Duodenal mucosa (tissue), 2 donors: ENCODE measurements around the gene CLSTN1.
A peak's percentile ranks its signal among the peaks of the same experiment; 100 is the strongest.

Experiments used
- H3K27ac ChIP-seq: one replicate; pipeline ENCODE4 v1.7.0; 2013; ENCODE audit warnings: low read depth, low read length
- H3K27me3 ChIP-seq, 2 donors: one replicate each; pipeline ENCODE4 v1.7.0; 2013; ENCODE audit warnings: low read length in 2 of 2, control low read depth in 1 of 2; ENCODE audit not compliant: insufficient read depth in 2 of 2, control insufficient read depth in 1 of 2
- H3K36me3 ChIP-seq, 2 donors: one replicate each; pipeline ENCODE4 v1.7.0; 2013; ENCODE audit warnings: low read length in 2 of 2, control low read depth in 1 of 2; ENCODE audit not compliant: insufficient read depth in 2 of 2, control insufficient read depth in 1 of 2
- H3K4me1 ChIP-seq, 2 donors: one replicate each; pipeline ENCODE4 v1.7.0; 2013; ENCODE audit warnings: low read length in 2 of 2, control low read depth in 1 of 2; ENCODE audit not compliant: insufficient read depth in 2 of 2, control insufficient read depth in 1 of 2
- H3K4me3 ChIP-seq, 2 donors: one replicate each; pipeline ENCODE4 v1.7.0; 2013; ENCODE audit warnings: low read length in 2 of 2, low read depth in 1 of 2
- H3K9ac ChIP-seq, 2 donors: one replicate each; pipeline ENCODE4 v1.7.0; 2013; ENCODE audit warnings: low read length in 2 of 2, low read depth in 1 of 2
- H3K9me3 ChIP-seq, 2 donors: one replicate each; pipeline ENCODE4 v1.7.0; 2013; ENCODE audit warnings: low read length in 2 of 2, control low read depth in 1 of 2; ENCODE audit not compliant: control insufficient read depth in 1 of 2

The CLSTN1 gene

GRCh38 chr1:9842781-9843575 lies 19.2 kb upstream of the CLSTN1 start:
- H3K4me1 ChIP-seq, result peaks cover 23 to 26% of the 10 kb centered on the region in 2 donors
- no peak overlapping the region for H3K27ac ChIP-seq
- H3K9ac ChIP-seq, result peak overlapping the region in 1 of 2 donors; percentile 36
- H3K27me3 ChIP-seq, result no peaks in the 10 kb centered on the region
- no peak overlapping the region for H3K4me3 ChIP-seq
- no peaks in the 10 kb centered on the region for H3K36me3 ChIP-seq
- H3K9me3 ChIP-seq, result no peaks in the 10 kb centered on the region

GRCh38 chr1:9842073-9842711 lies 18.4 kb upstream of the CLSTN1 start:
- Histone ChIP-seq H3K9ac (no peak overlapping the region), H3K27ac (no peak overlapping the region)

GRCh38 chr1:9841460-9841859 lies 17.7 kb upstream of the CLSTN1 start:
- H3K9ac ChIP-seq, result no peak overlapping the region
- H3K9me3 ChIP-seq, result no peaks in the 10 kb centered on the region
- H3K27me3 ChIP-seq, result no peaks in the 10 kb centered on the region
- peaks cover 26 to 28% of the 10 kb centered on the region in 2 donors for H3K4me1 ChIP-seq
- no peak overlapping the region for H3K27ac ChIP-seq
- no peaks in the 10 kb centered on the region for H3K36me3 ChIP-seq
- H3K4me3 ChIP-seq, result no peak overlapping the region

More at GRCh38 chr1:9842073-9842711, 18.4 kb upstream of the CLSTN1 start:
- no peaks in the 10 kb centered on the region for H3K9me3 ChIP-seq
- H3K36me3 ChIP-seq, result no peaks in the 10 kb centered on the region
- no peak overlapping the region for H3K4me3 ChIP-seq
- no peaks in the 10 kb centered on the region for H3K27me3 ChIP-seq
- H3K4me1 ChIP-seq, result peaks cover 23 to 26% of the 10 kb centered on the region in 2 donors

DNA sequence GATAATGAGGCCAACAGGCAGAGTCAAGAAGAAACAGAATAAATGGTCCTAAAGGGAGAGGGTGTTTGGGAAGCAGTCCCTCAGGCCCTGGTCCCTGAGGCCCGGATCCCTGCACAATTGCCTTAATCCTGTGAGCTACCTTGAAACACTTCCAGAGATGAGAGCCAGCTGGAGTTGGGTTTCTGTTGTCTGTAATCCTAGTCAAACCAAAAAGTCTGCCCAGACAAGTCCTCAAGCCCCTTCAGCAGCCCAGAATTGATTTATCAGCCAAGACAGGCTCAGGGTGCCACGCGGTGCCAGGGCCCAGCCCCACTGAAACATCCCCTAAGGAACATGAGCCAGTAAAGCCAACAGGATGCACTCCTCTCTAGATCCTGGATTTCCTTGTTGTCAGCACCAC lies 16.4 kb upstream of the CLSTN1 start:
- H3K4me1 ChIP-seq, result peaks cover 32 to 35% of the 10 kb centered on the region in 2 donors
- no peaks in the 10 kb centered on the region for H3K9me3 ChIP-seq
- H3K4me3 ChIP-seq, result no peak overlapping the region
- H3K36me3 ChIP-seq, result no peaks in the 10 kb centered on the region
- no peaks in the 10 kb centered on the region for H3K27me3 ChIP-seq
- no peak overlapping the region for H3K27ac ChIP-seq
- H3K9ac ChIP-seq, result no peak overlapping the region

- Histone ChIP-seq H3K27ac (no peak overlapping the region), H3K9ac (no peak overlapping the region), H3K9me3 (no peaks in the 10 kb centered on the region), H3K27me3 (no peaks in the 10 kb centered on the region), H3K4me3 (no peak overlapping the region), H3K4me1 (peaks cover 34 to 39% of the 10 kb centered on the region in 2 donors), H3K36me3 (no peaks in the 10 kb centered on the region)
Observed at GRCh38 chr1:9838946-9839345, 15.2 kb upstream of the CLSTN1 start.

DNA sequence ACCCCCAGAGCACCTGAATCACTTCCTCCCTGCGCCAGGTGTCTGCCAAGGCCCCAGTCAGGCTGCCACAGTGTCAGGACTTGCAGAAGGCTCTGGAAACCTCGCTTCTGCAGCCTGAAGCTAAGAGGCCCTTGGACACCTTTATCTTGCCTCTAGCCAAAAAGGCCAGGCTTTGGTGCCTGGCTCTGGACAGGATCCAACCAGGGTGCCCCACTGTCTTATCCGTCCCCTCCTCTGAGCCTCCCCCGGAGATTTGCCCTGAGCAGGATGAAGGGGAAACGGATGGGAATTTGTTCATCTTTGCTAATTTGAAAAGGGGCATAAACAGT lies 12.8 kb upstream of the CLSTN1 start:
- Histone ChIP-seq H3K9me3 (no peaks in the 10 kb centered on the region), H3K27me3 (no peaks in the 10 kb centered on the region), H3K4me3 (no peak overlapping the region), H3K27ac (no peak overlapping the region), H3K4me1 (peaks cover 17 to 28% of the 10 kb centered on the region in 2 donors), H3K9ac (no peak overlapping the region), H3K36me3 (no peaks in the 10 kb centered on the region)

GRCh38 chr1:9835758-9836631 lies 12.2 kb upstream of the CLSTN1 start:
- Histone ChIP-seq H3K27me3 (no peaks in the 10 kb centered on the region), H3K4me1 (peaks cover 17 to 28% of the 10 kb centered on the region in 2 donors), H3K27ac (peak overlapping the region; percentile 32), H3K9me3 (no peaks in the 10 kb centered on the region), H3K36me3 (no peaks in the 10 kb centered on the region), H3K9ac (peak overlapping the region in 1 of 2 donors; percentile 25), H3K4me3 (peak overlapping the region; percentile 3 to 7)

DNA sequence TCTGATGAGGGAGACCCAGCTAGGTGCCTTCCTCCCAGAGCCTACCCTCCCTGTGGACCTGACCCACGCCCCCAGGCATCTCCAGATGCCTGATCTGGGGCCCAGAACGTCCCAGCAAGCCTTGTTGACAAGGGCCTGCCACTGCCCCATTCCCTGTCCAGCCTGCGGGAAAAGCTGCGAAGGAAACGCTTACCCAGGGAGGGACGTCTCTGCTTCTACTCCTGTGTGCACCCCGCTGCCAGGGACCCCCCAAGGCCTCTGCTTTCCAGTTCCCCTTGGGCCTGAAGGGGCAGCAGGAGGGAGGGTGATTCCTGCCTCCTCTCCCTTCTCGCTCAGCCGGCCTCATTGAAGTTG lies 11.6 kb upstream of the CLSTN1 start:
- Histone ChIP-seq H3K27ac (no peak overlapping the region), H3K4me3 (peak overlapping the region in 1 of 2 donors; percentile 7), H3K9ac (peak overlapping the region in 1 of 2 donors; percentile 25)

DNA sequence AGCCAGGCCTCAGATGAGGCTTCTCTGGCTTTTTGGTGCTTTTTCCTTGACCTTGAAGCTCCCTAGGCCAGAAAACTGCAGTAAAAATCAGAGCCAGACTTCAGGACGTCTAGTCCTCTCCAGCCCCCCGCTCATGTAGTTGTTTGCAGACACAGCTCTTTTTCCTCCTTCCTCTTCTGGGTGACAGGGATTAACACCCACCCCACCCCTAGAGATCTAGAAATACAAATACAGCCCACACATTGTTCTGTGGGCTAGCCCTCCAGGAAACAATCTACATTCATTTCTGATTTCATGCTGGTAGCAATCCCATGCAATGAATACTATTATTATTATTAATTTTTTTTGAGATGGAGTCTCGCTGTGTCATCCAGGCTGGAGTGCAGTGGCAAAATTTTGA lies 9.9 kb upstream of the CLSTN1 start:
- H3K27ac ChIP-seq, result no peak overlapping the region
- no peak overlapping the region for H3K4me3 ChIP-seq
- peaks cover 17 to 25% of the 10 kb centered on the region in 2 donors for H3K4me1 ChIP-seq
- H3K36me3 ChIP-seq, result no peaks in the 10 kb centered on the region
- no peak overlapping the region for H3K9ac ChIP-seq
- no peaks in the 10 kb centered on the region for H3K9me3 ChIP-seq
- H3K27me3 ChIP-seq, result no peaks in the 10 kb centered on the region

More for the DNA sequence above, 11.6 kb upstream of the CLSTN1 start:
- Histone ChIP-seq H3K9me3 (no peaks in the 10 kb centered on the region), H3K36me3 (no peaks in the 10 kb centered on the region), H3K27me3 (no peaks in the 10 kb centered on the region), H3K4me1 (peaks cover 17 to 28% of the 10 kb centered on the region in 2 donors)
